Right lobe of liver (tissue), 6 donors: ENCODE measurements around the gene PHEX. TPM values are rescaled to one million over a fixed set of nuclear protein-coding genes. Genes with fewer than 3 reads are reported as not detected.

Source experiments
- ATAC-seq, 4 donors: fragments of 200-7000 bp; cut with Tn5 transposase; one replicate each; pipeline ENCODE4 v1.9.1; 2020; ENCODE audit warnings: mild to moderate bottlenecking in 4 of 4, moderate library complexity in 4 of 4
- DNase-seq, 3 donors: peaks; one replicate each; pipeline ENCODE4 v3.0.0-alpha.2; 2020
- H3K27ac ChIP-seq, 3 donors: fragments of 200-600 bp; one replicate each; pipeline ENCODE4 v1.8.0; 2022
- H3K27me3 ChIP-seq, 2 donors: fragments of 200-600 bp; one replicate each; pipeline ENCODE4 v1.8.0; 2022
- H3K36me3 ChIP-seq, 4 donors: fragments of 200-600 bp; sonication (generic) in 1 of 4; one replicate each; pipeline versions ENCODE4 v1.5.1 to v1.8.0; 2017 to 2022; ENCODE audit warnings: control low read depth in 1 of 4
- H3K4me1 ChIP-seq, 4 donors: fragments of 200-600 bp; sonication (generic) in 1 of 4; one replicate each; pipeline versions ENCODE4 v1.5.1 to v1.8.0; 2017 to 2022; ENCODE audit warnings: control low read depth in 1 of 4
- H3K4me3 ChIP-seq, 3 donors: fragments of 200-600 bp; one replicate each; pipeline ENCODE4 v1.8.0; 2022
- H3K9me3 ChIP-seq, 4 donors: fragments of 200-600 bp; sonication (generic) in 1 of 4; one replicate each; pipeline versions ENCODE4 v1.5.1 to v1.8.0; 2017 to 2022; ENCODE audit warnings: control low read depth in 1 of 4
- POLR2A ChIP-seq: fragments of 450-650 bp; IDR thresholded peaks from one replicate; pipeline ENCODE4 v1.6.1; 2017; ENCODE audit warnings: antibody characterized with exemption, mild to moderate bottlenecking
- WGBS: methylation state at CpG from one replicate; pipeline ENCODE4 v1.1.6; 2018; ENCODE audit warnings: low coverage, low lambda C conversion rate; ENCODE audit not compliant: insufficient coverage; ENCODE audit errors: missing lambda C conversion rate; 5-methylcytosine and 5-hydroxymethylcytosine counted together
- intact Hi-C, 2 donors: fragments of 100-400 bp; cut with DNase I; formaldehyde crosslinking; loops; one replicate each; pipeline versions ENCODE4 v1.11.2 to v1.14.1; 2022
- total RNA-seq, 6 experiments: library from RNA; depleted of rRNA in 2 of 6; stranded (reverse); fragments of >200 nt in 2 of 6; fragmentation: NEBNext Ultra II Directional in 3 of 6; extraction: Animal tissue kit (Norgen Biotek cat#: 25700) in 3 of 6; gene quantifications; one replicate each; pipeline versions ENCODE4 v1.1.0 to v1.2.4, GENCODE V29; 2016 to 2023
- TF ChIP-seq, protein P1 (sequence below), 4 donors: fragments of 200-600 bp in 3 of 4; fragments of 450-650 bp in 1 of 4; IDR thresholded peaks; one replicate each; pipeline versions ENCODE4 v1.5.1 to v1.8.0; 2016 to 2022; ENCODE audit warnings: antibody characterized with exemption in 4 of 4, mild to moderate bottlenecking in 2 of 4
- donor health status: DM: no; HTN: yes; CAD: no.
- donor health status: DM: no; HTN: no; CAD: no.
- donor health status: DM: no; HTN: no; CAD: no.
- donor health status: DM: no; HTN: yes; CAD: no.
- donor health status: DM: no; HTN: yes; CAD: no.

Gene PHEX
- total RNA-seq, 6 experiments from 2014 or later: 0.13 TPM; not detected in 5

DNA sequence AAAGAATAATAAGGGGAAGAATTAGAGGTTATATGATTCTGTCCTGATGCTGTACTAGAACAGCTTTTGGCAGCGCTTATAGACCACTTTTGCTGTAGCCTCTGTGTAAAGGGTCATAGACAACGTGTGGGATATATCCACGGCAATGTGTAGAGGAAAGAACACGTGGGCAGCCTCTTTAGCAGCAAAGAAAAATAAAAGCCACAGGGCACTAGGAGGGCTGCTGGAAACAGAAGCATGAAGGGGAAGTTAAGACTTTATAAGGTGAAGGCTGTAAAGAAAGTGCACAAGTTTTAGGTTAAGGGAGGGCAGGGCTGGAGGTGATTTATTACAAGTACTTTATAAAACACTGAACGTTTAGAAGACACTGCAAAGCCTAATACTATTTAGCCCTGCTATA lies 20.1 kb upstream of the PHEX start:
- no peaks in the 10 kb centered on the region for H3K36me3 ChIP-seq
- ATAC-seq (no peak), DNase-seq (no peak)
- no peaks in the 10 kb centered on the region for H3K27me3 ChIP-seq
- H3K9me3 ChIP-seq: peaks cover 0 to 3% (median 0%) of the 10 kb centered on the region in 4 donors
- no peak overlapping the region for H3K4me3 ChIP-seq
- no peaks in the 10 kb centered on the region for H3K4me1 ChIP-seq
- 47% methylated on average over 5 of the region's 5 CpGs for WGBS
- intact Hi-C loops: no loop called here
- TF ChIP-seq POLR2A: no peak
- TF ChIP-seq, protein P1, sequence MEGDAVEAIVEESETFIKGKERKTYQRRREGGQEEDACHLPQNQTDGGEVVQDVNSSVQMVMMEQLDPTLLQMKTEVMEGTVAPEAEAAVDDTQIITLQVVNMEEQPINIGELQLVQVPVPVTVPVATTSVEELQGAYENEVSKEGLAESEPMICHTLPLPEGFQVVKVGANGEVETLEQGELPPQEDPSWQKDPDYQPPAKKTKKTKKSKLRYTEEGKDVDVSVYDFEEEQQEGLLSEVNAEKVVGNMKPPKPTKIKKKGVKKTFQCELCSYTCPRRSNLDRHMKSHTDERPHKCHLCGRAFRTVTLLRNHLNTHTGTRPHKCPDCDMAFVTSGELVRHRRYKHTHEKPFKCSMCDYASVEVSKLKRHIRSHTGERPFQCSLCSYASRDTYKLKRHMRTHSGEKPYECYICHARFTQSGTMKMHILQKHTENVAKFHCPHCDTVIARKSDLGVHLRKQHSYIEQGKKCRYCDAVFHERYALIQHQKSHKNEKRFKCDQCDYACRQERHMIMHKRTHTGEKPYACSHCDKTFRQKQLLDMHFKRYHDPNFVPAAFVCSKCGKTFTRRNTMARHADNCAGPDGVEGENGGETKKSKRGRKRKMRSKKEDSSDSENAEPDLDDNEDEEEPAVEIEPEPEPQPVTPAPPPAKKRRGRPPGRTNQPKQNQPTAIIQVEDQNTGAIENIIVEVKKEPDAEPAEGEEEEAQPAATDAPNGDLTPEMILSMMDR (IDR thresholded peaks at IDR 0.05): no peak
- no peak overlapping the region for H3K27ac ChIP-seq

DNA sequence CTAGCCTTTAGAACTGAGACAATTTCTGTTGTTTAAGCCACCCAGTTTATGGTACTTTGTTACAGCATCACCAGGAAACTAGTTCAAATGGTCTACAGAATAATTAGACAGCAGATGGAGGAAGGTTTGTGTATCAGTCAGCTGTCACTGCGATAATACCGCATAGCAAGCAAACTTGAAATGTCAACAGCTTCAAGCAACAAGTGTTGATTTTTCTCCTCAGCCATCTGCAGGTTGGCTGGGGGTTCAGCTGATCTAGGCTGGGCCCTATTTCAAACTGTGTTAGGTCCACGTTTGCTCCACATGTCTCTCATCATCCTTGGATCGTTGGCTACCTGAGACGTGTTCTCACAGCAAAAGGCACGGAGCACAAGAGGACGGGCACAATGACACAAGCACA lies 19.2 kb upstream of the PHEX start:
- Histone ChIP-seq H3K36me3 (no peaks in the 10 kb centered on the region), H3K27me3 (no peaks in the 10 kb centered on the region), H3K4me3 (no peak overlapping the region), H3K9me3 (peaks cover 0 to 3% (median 0%) of the 10 kb centered on the region in 4 donors), H3K4me1 (no peaks in the 10 kb centered on the region), H3K27ac (no peak overlapping the region)
- 77% methylated on average over 6 of the region's 7 CpGs for WGBS
- intact Hi-C loops: no loop called here
- TF ChIP-seq, protein P1 (IDR thresholded peaks at IDR 0.05): no peak
- TF ChIP-seq POLR2A: no peak
- ATAC-seq (no peak), DNase-seq (no peak)

DNA sequence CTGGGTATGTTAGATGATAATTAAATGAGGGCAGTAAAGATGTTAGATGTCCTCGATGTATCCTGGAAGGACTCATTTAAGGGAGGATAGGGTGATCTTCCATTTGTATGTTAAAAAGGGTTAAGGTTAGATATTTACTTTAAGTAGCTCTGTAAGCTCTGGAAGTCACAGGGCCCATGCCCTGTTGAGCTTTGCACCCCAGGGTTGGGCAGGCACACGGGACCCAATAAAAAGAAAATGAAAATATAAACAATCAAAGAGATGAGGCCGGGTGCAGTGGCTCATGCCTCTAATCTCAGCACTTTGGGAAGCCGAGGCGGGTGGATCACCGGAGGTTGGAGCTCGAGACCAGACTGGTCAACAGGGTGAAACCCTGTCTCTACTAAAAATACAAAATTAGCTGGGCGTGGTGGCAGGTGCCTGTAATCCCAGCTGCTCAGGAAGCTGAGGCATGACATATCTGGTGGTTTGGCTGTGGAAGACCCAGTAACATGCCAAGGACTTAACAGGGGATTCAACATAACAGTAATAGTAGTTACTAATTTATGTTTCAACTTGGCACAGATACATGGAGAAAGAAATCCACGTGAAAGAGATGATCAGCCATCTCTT lies 16.9 kb upstream of the PHEX start:
- no peak for TF ChIP-seq POLR2A
- TF ChIP-seq, protein P1 (IDR thresholded peaks at IDR 0.05): no peak
- 71% methylated on average over 9 of the region's 9 CpGs for WGBS
- intact Hi-C loops: no loop called here
- H3K27me3 ChIP-seq: no peaks in the 10 kb centered on the region
- no peak overlapping the region for H3K27ac ChIP-seq
- no peak overlapping the region for H3K4me3 ChIP-seq
- no peak for ATAC-seq
- H3K9me3 ChIP-seq: no peaks in the 10 kb centered on the region
- no peaks in the 10 kb centered on the region for H3K4me1 ChIP-seq
- DNase-seq: no peak
- no peaks in the 10 kb centered on the region for H3K36me3 ChIP-seq

DNA sequence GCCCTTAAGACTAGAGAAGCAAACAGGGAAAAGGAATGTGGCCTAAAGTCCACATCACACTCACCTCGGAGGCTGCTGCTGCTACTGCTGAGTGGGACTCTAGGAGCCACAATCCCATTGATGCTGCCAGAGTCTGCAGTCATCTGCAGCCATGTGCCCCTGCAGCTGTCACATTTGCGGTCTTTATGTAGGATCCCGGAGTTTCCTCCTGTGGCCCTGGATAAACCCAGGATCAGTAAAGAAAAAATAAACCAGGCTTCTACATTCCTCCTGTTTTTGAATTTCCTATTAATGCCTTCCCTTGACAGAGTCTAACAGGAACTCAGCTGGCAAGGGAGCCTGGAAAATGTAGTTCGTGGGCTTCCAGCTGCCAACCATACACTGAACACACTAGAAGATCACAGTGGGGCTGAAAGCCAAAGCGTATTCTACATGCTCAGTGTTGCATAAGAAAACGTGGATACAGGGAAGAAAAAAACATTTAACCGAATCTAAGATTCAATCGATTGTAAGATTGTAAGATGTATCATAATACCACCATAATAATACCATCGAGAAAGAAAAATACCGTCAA lies 10.3 kb upstream of the PHEX start:
- WGBS: 52% methylated on average over 8 of the region's 10 CpGs
- Histone ChIP-seq H3K4me3 (no peak overlapping the region), H3K9me3 (no peaks in the 10 kb centered on the region), H3K36me3 (no peaks in the 10 kb centered on the region), H3K27ac (no peak overlapping the region), H3K4me1 (no peaks in the 10 kb centered on the region), H3K27me3 (no peaks in the 10 kb centered on the region)
- no peak for ATAC-seq
- intact Hi-C loops: no loop called here
- no peak for DNase-seq
- TF ChIP-seq POLR2A: no peak
- TF ChIP-seq, protein P1 (IDR thresholded peaks at IDR 0.05): no peak
